ENCODE measurements around the gene ABCG1.

DNA sequence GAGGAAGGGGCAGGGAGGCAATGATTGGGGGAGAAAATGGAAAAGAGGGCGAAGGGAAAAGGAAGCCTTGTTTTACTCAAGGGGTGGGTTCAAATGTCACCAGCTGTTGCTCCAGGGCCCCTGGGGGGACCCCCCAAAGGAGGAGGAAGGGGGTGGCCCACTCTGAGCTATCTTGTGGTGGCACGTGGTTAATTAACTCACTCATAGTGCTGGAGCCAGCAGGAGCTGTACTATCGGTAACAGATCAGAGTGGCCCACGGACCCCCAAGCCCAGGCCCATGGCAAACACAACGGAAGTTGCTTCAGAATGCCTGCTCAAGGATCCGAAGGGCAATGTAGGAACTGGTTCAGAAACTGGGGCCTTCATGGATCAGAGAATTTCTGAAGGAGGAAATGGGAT is 124.6 kb downstream of the ABCG1 start:
- TF ChIP-seq TAF1 (IDR thresholded peaks at IDR 0.05; ENCODE audit: low read depth) (no peak), EP300 (conservative IDR thresholded peaks at IDR 0.05; ENCODE audit: poor library complexity, severe bottlenecking) (no peak)
- TF ChIP-seq, protein P1, sequence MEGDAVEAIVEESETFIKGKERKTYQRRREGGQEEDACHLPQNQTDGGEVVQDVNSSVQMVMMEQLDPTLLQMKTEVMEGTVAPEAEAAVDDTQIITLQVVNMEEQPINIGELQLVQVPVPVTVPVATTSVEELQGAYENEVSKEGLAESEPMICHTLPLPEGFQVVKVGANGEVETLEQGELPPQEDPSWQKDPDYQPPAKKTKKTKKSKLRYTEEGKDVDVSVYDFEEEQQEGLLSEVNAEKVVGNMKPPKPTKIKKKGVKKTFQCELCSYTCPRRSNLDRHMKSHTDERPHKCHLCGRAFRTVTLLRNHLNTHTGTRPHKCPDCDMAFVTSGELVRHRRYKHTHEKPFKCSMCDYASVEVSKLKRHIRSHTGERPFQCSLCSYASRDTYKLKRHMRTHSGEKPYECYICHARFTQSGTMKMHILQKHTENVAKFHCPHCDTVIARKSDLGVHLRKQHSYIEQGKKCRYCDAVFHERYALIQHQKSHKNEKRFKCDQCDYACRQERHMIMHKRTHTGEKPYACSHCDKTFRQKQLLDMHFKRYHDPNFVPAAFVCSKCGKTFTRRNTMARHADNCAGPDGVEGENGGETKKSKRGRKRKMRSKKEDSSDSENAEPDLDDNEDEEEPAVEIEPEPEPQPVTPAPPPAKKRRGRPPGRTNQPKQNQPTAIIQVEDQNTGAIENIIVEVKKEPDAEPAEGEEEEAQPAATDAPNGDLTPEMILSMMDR (IDR thresholded peaks at IDR 0.05; ENCODE audit: poor library complexity, severe bottlenecking), result no peak
